Endothelial cell of umbilical vein (primary cell): Measurements from ENCODE around the gene GRID1. TPM values are rescaled to one million over a fixed set of nuclear protein-coding genes. Genes with fewer than 3 reads are reported as not detected.

ENCODE experiments used
- BruUV-seq: library from RNA; stranded (reverse); fragments of 400-500 nt; replicated peaks from 2 replicates; lab custom pipeline; 2021; lab: Mats Ljungman, UMichigan
- CTCF ChIA-PET: fragments of 300-600, 350-600 bp; sonication (Branson Sonifier 250); formaldehyde crosslinking; loops from one replicate; lab custom pipeline; 2021; ENCODE audit warnings: antibody characterized with exemption, inconsistent platforms; lab: Charles Lee
- POLR2A ChIA-PET: fragments of 300-600, 350-600 bp; sonication (Branson Sonifier 250); formaldehyde crosslinking; loops from one replicate; lab custom pipeline; 2021; ENCODE audit warnings: antibody characterized with exemption, inconsistent platforms; lab: Charles Lee
- DNase-seq: peaks from one replicate; pipeline ENCODE4 v3.0.0-alpha.2; 2011; ENCODE audit warnings: low read depth, low spot score
- FAIRE-seq: peaks from 2 replicates; lab custom pipeline; 2011; peaks lifted over from hg19 to GRCh38; lab: Jason Lieb, UNC
- H2AFZ ChIP-seq: 2 replicates; pipeline ENCODE4 v1.6.0; 2012; ENCODE audit warnings: low read depth, low read length, control low read depth, inconsistent platforms
- H3K27ac ChIP-seq: 2 replicates; pipeline ENCODE4 v1.5.1; 2011; ENCODE audit warnings: low read depth, mild to moderate bottlenecking, control low read depth, low read length, moderate library complexity; ENCODE audit not compliant: insufficient read depth
- H3K27me3 ChIP-seq, 2 experiments: 2 replicates each; pipeline versions ENCODE4 v1.6.0 to v1.6.1; 2011; ENCODE audit warnings: low read length in 2 of 2, mixed read lengths in 1 of 2; ENCODE audit not compliant: control insufficient read depth in 2 of 2, insufficient read depth in 2 of 2
- H3K36me3 ChIP-seq, 2 experiments: 2 replicates in 1 of 2; 3 replicates in 1 of 2; pipeline ENCODE4 v1.5.1; 2011; ENCODE audit warnings: low read length in 2 of 2, mild to moderate bottlenecking in 1 of 2, moderate library complexity in 1 of 2; ENCODE audit not compliant: control insufficient read depth in 2 of 2, insufficient read depth in 2 of 2; ENCODE audit errors: extremely low read depth in 1 of 2
- H3K4me1 ChIP-seq: 3 replicates; pipeline ENCODE4 v1.5.1; 2011; ENCODE audit warnings: mild to moderate bottlenecking, low read length; ENCODE audit not compliant: control insufficient read depth, insufficient read depth; ENCODE audit errors: extremely low read depth
- H3K4me2 ChIP-seq: 2 replicates; pipeline ENCODE4 v1.6.1; 2011; ENCODE audit warnings: low read length, control low read depth, mixed read lengths; ENCODE audit not compliant: insufficient read depth
- H3K4me3 ChIP-seq, 3 experiments: fragments of 200-600 bp in 1 of 3; sonication (generic), shearing (Covaris generic) in 1 of 3; replicated peaks in 1 of 3; 2 replicates each; pipeline ENCODE4 v1.5.1; 2011 to 2016; ENCODE audit warnings: control low read depth in 3 of 3, low read length in 3 of 3, mild to moderate bottlenecking in 2 of 3, inconsistent platforms in 1 of 3, low read depth in 1 of 3, moderate library complexity in 1 of 3; ENCODE audit not compliant: insufficient read depth in 1 of 3
- H3K79me2 ChIP-seq: 2 replicates; pipeline ENCODE4 v1.6.0; 2012; ENCODE audit warnings: low read length, inconsistent platforms; ENCODE audit not compliant: control insufficient read depth, insufficient read depth
- H3K9ac ChIP-seq: replicated peaks from 2 replicates; pipeline ENCODE3; 2011; ENCODE audit warnings: low read length, control low read depth; ENCODE audit not compliant: insufficient read depth; ENCODE audit errors: extremely low read depth
- H3K9me1 ChIP-seq: replicated peaks from 3 replicates; pipeline ENCODE4 v1.6.0; 2011; ENCODE audit warnings: mild to moderate bottlenecking, low read length; ENCODE audit not compliant: control insufficient read depth, insufficient read depth; ENCODE audit errors: extremely low read depth
- H3K9me3 ChIP-seq: replicated peaks from 2 replicates; pipeline ENCODE4 v1.5.1; 2012; ENCODE audit warnings: low read length, inconsistent platforms; ENCODE audit not compliant: control insufficient read depth, insufficient read depth
- H4K20me1 ChIP-seq: replicated peaks from 2 replicates; pipeline ENCODE3; 2011; ENCODE audit warnings: mild to moderate bottlenecking, low read length; ENCODE audit not compliant: control insufficient read depth, insufficient read depth; ENCODE audit errors: extremely low read depth
- CTCF ChIP-seq, 2 donors: IDR thresholded peaks; 1 replicate in 1 of 2; 2 replicates in 1 of 2; pipeline ENCODE4 v1.5.1; 2011; ENCODE audit warnings: low read length in 2 of 2, mild to moderate bottlenecking in 2 of 2, moderate library complexity in 2 of 2, control low read depth in 1 of 2, inconsistent platforms in 1 of 2, low read depth in 1 of 2; ENCODE audit not compliant: insufficient read depth in 1 of 2; ENCODE audit errors: extremely low read depth in 1 of 2
- EZH2 ChIP-seq: IDR thresholded peaks from 2 replicates; pipeline ENCODE4 v1.6.1; 2012; ENCODE audit warnings: borderline replicate concordance, low read depth, mild to moderate bottlenecking, moderate library complexity, low read length, inconsistent platforms; ENCODE audit not compliant: severe bottlenecking
- FOS ChIP-seq: IDR thresholded peaks from 2 replicates; pipeline ENCODE4 v1.6.1; 2011; ENCODE audit warnings: mild to moderate bottlenecking, low read length, moderate library complexity, borderline replicate concordance; ENCODE audit not compliant: insufficient read depth
- GATA2 ChIP-seq: IDR thresholded peaks from 2 replicates; pipeline ENCODE4 v1.7.0; 2011; ENCODE audit warnings: low read depth, mild to moderate bottlenecking, moderate library complexity, mixed read lengths, low read length; ENCODE audit not compliant: insufficient read length, insufficient read depth
- JUN ChIP-seq: IDR thresholded peaks from 2 replicates; pipeline ENCODE4 v1.6.1; 2011; ENCODE audit warnings: borderline replicate concordance, low read depth; ENCODE audit not compliant: insufficient read length, insufficient read depth
- MAX ChIP-seq: IDR thresholded peaks from 2 replicates; pipeline ENCODE4 v1.6.1; 2011; ENCODE audit not compliant: insufficient read depth, insufficient read length
- MYC ChIP-seq: IDR thresholded peaks from one replicate; pipeline ENCODE4 v1.6.1; 2011; ENCODE audit warnings: mild to moderate bottlenecking, low read depth, low read length
- POLR2A ChIP-seq: IDR thresholded peaks from 2 replicates; pipeline ENCODE4 v1.6.1; 2012; ENCODE audit warnings: low read depth, mild to moderate bottlenecking, control low read depth, low read length
- POLR2AphosphoS5 ChIP-seq: IDR thresholded peaks from 2 replicates; pipeline ENCODE4 v1.6.1; 2012; ENCODE audit warnings: low read depth, mild to moderate bottlenecking, control low read depth, low read length, moderate library complexity; ENCODE audit not compliant: insufficient read depth
- dilution Hi-C: fragments of 300-500 bp; cut with MboI; formaldehyde crosslinking; loops from one replicate; pipeline ENCODE4 v1.15.0; 2019; ENCODE audit warnings: low sequenced_read_pairs; ENCODE audit not compliant: extremely low pct_ligation_motif_present
- intact Hi-C: fragments of 100-400 bp; cut with micrococcal nuclease; formaldehyde crosslinking; loops from one replicate; pipeline ENCODE4 v1.10.0; 2022
- polyA plus RNA-seq, 4 experiments: library from polyadenylated mRNA; depleted of rRNA in 3 of 4; stranded (reverse) in 3 of 4; unstranded in 1 of 4; fragments of >200 nt; gene quantifications; 2 replicates each; pipeline versions ENCODE4 v1.2.1 to v1.2.3, GENCODE V29; 2011 to 2012; ENCODE audit warnings: missing spikeins in 1 of 4
- total RNA-seq: library from RNA; stranded (reverse); gene quantifications from 2 replicates; pipeline ENCODE4 v1.2.3, GENCODE V29; 2021

The GRID1 gene
- total and polyA plus RNA-seq, 2 donors (not counting 3 experiments of a cell fraction or from before 2014, with no cell fraction given) = not detected

GRCh38 chr10:86250399-86250798 is 116.2 kb downstream of the GRID1 start:
- dilution Hi-C loops = no loop called here

More at GRCh38 chr10:86250399-86250798, 116.2 kb downstream of the GRID1 start:
- no peak for DNase-seq
- no peak for FAIRE-seq
- intact Hi-C loops = no loop called here
- Histone ChIP-seq H3K27ac (no peak overlapping the region), H4K20me1 (no peaks in the 10 kb centered on the region), H3K4me3 (no peak overlapping the region), H3K9me1 (no peaks in the 10 kb centered on the region), H3K9me3 (no peaks in the 10 kb centered on the region), H3K79me2 (no peaks in the 10 kb centered on the region), H3K4me1 (no peaks in the 10 kb centered on the region), H3K36me3 (no peaks in the 10 kb centered on the region), H3K4me2 (no peak overlapping the region), H3K27me3 (no peaks in the 10 kb centered on the region), H2AFZ (no peak overlapping the region), H3K9ac (no peak overlapping the region)
- ChIA-PET POLR2A (no interaction called here), CTCF (no interaction called here)
- BruUV-seq = no TSS peak
- no peak for TF ChIP-seq POLR2AphosphoS5
- no peak for TF ChIP-seq POLR2A
- TF ChIP-seq FOS = no peak
- TF ChIP-seq MYC = no peak
- no peak for TF ChIP-seq MAX
- TF ChIP-seq EZH2 = no peak
- no peak for TF ChIP-seq GATA2
- TF ChIP-seq JUN = no peak
- TF ChIP-seq CTCF (IDR thresholded peaks at IDR 0.05; ENCODE audit: extremely low read depth in 1 of 2, insufficient read depth in 1 of 2, low read depth in 1 of 2, low read length in 2 of 2) = no peak
